GM19043 (cell line): ENCODE data around the gene ITPR1.

ENCODE experiments used
- ATAC-seq: cut with Tn5 transposase; IDR thresholded peaks from one replicate; pipeline ENCODE4 v1.9.1; 2021; ENCODE audit warnings: low read depth; ENCODE audit not compliant: unreplicated experiment

The ITPR1 gene

GRCh38 chr3:4817128-4817527, 324.0 kb downstream of the ITPR1 start:
- no peak for ATAC-seq

- no peak for ATAC-seq
Measured at GRCh38 chr3:4818164-4818563, 325.0 kb downstream of the ITPR1 start.

GRCh38 chr3:4818986-4819693, 326.0 kb downstream of the ITPR1 start:
- ATAC-seq = no peak

- no peak for ATAC-seq
Measured at GRCh38 chr3:4819746-4820145, 326.6 kb downstream of the ITPR1 start.

GRCh38 chr3:4820296-4821121, 327.4 kb downstream of the ITPR1 start:
- ATAC-seq = no peak

GRCh38 chr3:4821338-4821737, 328.2 kb downstream of the ITPR1 start:
- no peak for ATAC-seq

- peak; percentile 54 for ATAC-seq
Measured at GRCh38 chr3:4821975-4822374, 328.8 kb downstream of the ITPR1 start.

- no peak for ATAC-seq
Measured at GRCh38 chr3:4822568-4822967, 329.4 kb downstream of the ITPR1 start.

GRCh38 chr3:4823385-4823784, 330.2 kb downstream of the ITPR1 start:
- no peak for ATAC-seq

GRCh38 chr3:4823986-4824925, 331.1 kb downstream of the ITPR1 start:
- no peak for ATAC-seq

GRCh38 chr3:4824926-4825325, 331.8 kb downstream of the ITPR1 start:
- ATAC-seq = no peak

- ATAC-seq = no peak
Measured at GRCh38 chr3:4825436-4826236, 332.5 kb downstream of the ITPR1 start.

- ATAC-seq = no peak
Measured at GRCh38 chr3:4826237-4827100, 333.3 kb downstream of the ITPR1 start.

- ATAC-seq = no peak
Measured at GRCh38 chr3:4827767-4828166, 334.6 kb downstream of the ITPR1 start.

- no peak for ATAC-seq
Measured at GRCh38 chr3:4828279-4829030, 335.3 kb downstream of the ITPR1 start.

- ATAC-seq = peak; percentile 26
Measured at GRCh38 chr3:4829031-4829394, 335.9 kb downstream of the ITPR1 start.

- no peak for ATAC-seq
Measured at GRCh38 chr3:4830586-4830914, 337.4 kb downstream of the ITPR1 start.

GRCh38 chr3:4831580-4831950, 338.4 kb downstream of the ITPR1 start:
- ATAC-seq = no peak

GRCh38 chr3:4833471-4833870, 340.3 kb downstream of the ITPR1 start:
- no peak for ATAC-seq
